Endothelial cell of umbilical vein (primary cell): ENCODE data around the gene RILPL2. TPM values are rescaled to one million over a fixed set of nuclear protein-coding genes. Genes with fewer than 3 reads are reported as not detected.

Source experiments
- BruUV-seq: library from RNA; stranded (reverse); fragments of 400-500 nt; replicated peaks from 2 replicates; lab custom pipeline; 2021; lab: Mats Ljungman, UMichigan
- CTCF ChIA-PET: fragments of 300-600, 350-600 bp; sonication (Branson Sonifier 250); formaldehyde crosslinking; loops from one replicate; lab custom pipeline; 2021; ENCODE audit warnings: antibody characterized with exemption, inconsistent platforms; lab: Charles Lee
- POLR2A ChIA-PET: fragments of 300-600, 350-600 bp; sonication (Branson Sonifier 250); formaldehyde crosslinking; loops from one replicate; lab custom pipeline; 2021; ENCODE audit warnings: antibody characterized with exemption, inconsistent platforms; lab: Charles Lee
- DNase-seq: peaks from one replicate; pipeline ENCODE4 v3.0.0-alpha.2; 2011; ENCODE audit warnings: low read depth, low spot score
- FAIRE-seq: peaks from 2 replicates; lab custom pipeline; 2011; peaks lifted over from hg19 to GRCh38; lab: Jason Lieb, UNC
- H2AFZ ChIP-seq: 2 replicates; pipeline ENCODE4 v1.6.0; 2012; ENCODE audit warnings: low read depth, low read length, control low read depth, inconsistent platforms
- H3K27ac ChIP-seq: 2 replicates; pipeline ENCODE4 v1.5.1; 2011; ENCODE audit warnings: low read depth, mild to moderate bottlenecking, control low read depth, low read length, moderate library complexity; ENCODE audit not compliant: insufficient read depth
- H3K27me3 ChIP-seq, 2 experiments: 2 replicates each; pipeline versions ENCODE4 v1.6.0 to v1.6.1; 2011; ENCODE audit warnings: low read length in 2 of 2, mixed read lengths in 1 of 2; ENCODE audit not compliant: control insufficient read depth in 2 of 2, insufficient read depth in 2 of 2
- H3K36me3 ChIP-seq, 2 experiments: 2 replicates in 1 of 2; 3 replicates in 1 of 2; pipeline ENCODE4 v1.5.1; 2011; ENCODE audit warnings: low read length in 2 of 2, mild to moderate bottlenecking in 1 of 2, moderate library complexity in 1 of 2; ENCODE audit not compliant: control insufficient read depth in 2 of 2, insufficient read depth in 2 of 2; ENCODE audit errors: extremely low read depth in 1 of 2
- H3K4me1 ChIP-seq: 3 replicates; pipeline ENCODE4 v1.5.1; 2011; ENCODE audit warnings: mild to moderate bottlenecking, low read length; ENCODE audit not compliant: control insufficient read depth, insufficient read depth; ENCODE audit errors: extremely low read depth
- H3K4me2 ChIP-seq: 2 replicates; pipeline ENCODE4 v1.6.1; 2011; ENCODE audit warnings: low read length, control low read depth, mixed read lengths; ENCODE audit not compliant: insufficient read depth
- H3K4me3 ChIP-seq, 3 experiments: fragments of 200-600 bp in 1 of 3; sonication (generic), shearing (Covaris generic) in 1 of 3; replicated peaks in 1 of 3; 2 replicates each; pipeline ENCODE4 v1.5.1; 2011 to 2016; ENCODE audit warnings: control low read depth in 3 of 3, low read length in 3 of 3, mild to moderate bottlenecking in 2 of 3, inconsistent platforms in 1 of 3, low read depth in 1 of 3, moderate library complexity in 1 of 3; ENCODE audit not compliant: insufficient read depth in 1 of 3
- H3K79me2 ChIP-seq: 2 replicates; pipeline ENCODE4 v1.6.0; 2012; ENCODE audit warnings: low read length, inconsistent platforms; ENCODE audit not compliant: control insufficient read depth, insufficient read depth
- H3K9ac ChIP-seq: replicated peaks from 2 replicates; pipeline ENCODE3; 2011; ENCODE audit warnings: low read length, control low read depth; ENCODE audit not compliant: insufficient read depth; ENCODE audit errors: extremely low read depth
- H3K9me1 ChIP-seq: replicated peaks from 3 replicates; pipeline ENCODE4 v1.6.0; 2011; ENCODE audit warnings: mild to moderate bottlenecking, low read length; ENCODE audit not compliant: control insufficient read depth, insufficient read depth; ENCODE audit errors: extremely low read depth
- H3K9me3 ChIP-seq: replicated peaks from 2 replicates; pipeline ENCODE4 v1.5.1; 2012; ENCODE audit warnings: low read length, inconsistent platforms; ENCODE audit not compliant: control insufficient read depth, insufficient read depth
- H4K20me1 ChIP-seq: replicated peaks from 2 replicates; pipeline ENCODE3; 2011; ENCODE audit warnings: mild to moderate bottlenecking, low read length; ENCODE audit not compliant: control insufficient read depth, insufficient read depth; ENCODE audit errors: extremely low read depth
- EZH2 ChIP-seq: IDR thresholded peaks from 2 replicates; pipeline ENCODE4 v1.6.1; 2012; ENCODE audit warnings: borderline replicate concordance, low read depth, mild to moderate bottlenecking, moderate library complexity, low read length, inconsistent platforms; ENCODE audit not compliant: severe bottlenecking
- FOS ChIP-seq: IDR thresholded peaks from 2 replicates; pipeline ENCODE4 v1.6.1; 2011; ENCODE audit warnings: mild to moderate bottlenecking, low read length, moderate library complexity, borderline replicate concordance; ENCODE audit not compliant: insufficient read depth
- GATA2 ChIP-seq: IDR thresholded peaks from 2 replicates; pipeline ENCODE4 v1.7.0; 2011; ENCODE audit warnings: low read depth, mild to moderate bottlenecking, moderate library complexity, mixed read lengths, low read length; ENCODE audit not compliant: insufficient read length, insufficient read depth
- JUN ChIP-seq: IDR thresholded peaks from 2 replicates; pipeline ENCODE4 v1.6.1; 2011; ENCODE audit warnings: borderline replicate concordance, low read depth; ENCODE audit not compliant: insufficient read length, insufficient read depth
- MYC ChIP-seq: IDR thresholded peaks from one replicate; pipeline ENCODE4 v1.6.1; 2011; ENCODE audit warnings: mild to moderate bottlenecking, low read depth, low read length
- POLR2A ChIP-seq: IDR thresholded peaks from 2 replicates; pipeline ENCODE4 v1.6.1; 2012; ENCODE audit warnings: low read depth, mild to moderate bottlenecking, control low read depth, low read length
- POLR2AphosphoS5 ChIP-seq: IDR thresholded peaks from 2 replicates; pipeline ENCODE4 v1.6.1; 2012; ENCODE audit warnings: low read depth, mild to moderate bottlenecking, control low read depth, low read length, moderate library complexity; ENCODE audit not compliant: insufficient read depth
- dilution Hi-C: fragments of 300-500 bp; cut with MboI; formaldehyde crosslinking; loops from one replicate; pipeline ENCODE4 v1.15.0; 2019; ENCODE audit warnings: low sequenced_read_pairs; ENCODE audit not compliant: extremely low pct_ligation_motif_present
- intact Hi-C: fragments of 100-400 bp; cut with micrococcal nuclease; formaldehyde crosslinking; loops from one replicate; pipeline ENCODE4 v1.10.0; 2022
- polyA plus RNA-seq, 4 experiments: library from polyadenylated mRNA; depleted of rRNA in 3 of 4; stranded (reverse) in 3 of 4; unstranded in 1 of 4; fragments of >200 nt; gene quantifications; 2 replicates each; pipeline versions ENCODE4 v1.2.1 to v1.2.3, GENCODE V29; 2011 to 2012; ENCODE audit warnings: missing spikeins in 1 of 4
- total RNA-seq: library from RNA; stranded (reverse); gene quantifications from 2 replicates; pipeline ENCODE4 v1.2.3, GENCODE V29; 2021
- TF ChIP-seq, protein P1 (sequence below): IDR thresholded peaks from 2 replicates; pipeline ENCODE4 v1.6.1; 2011; ENCODE audit not compliant: insufficient read depth, insufficient read length
- TF ChIP-seq, protein P2 (sequence below), 2 donors: IDR thresholded peaks; 1 replicate in 1 of 2; 2 replicates in 1 of 2; pipeline ENCODE4 v1.5.1; 2011; ENCODE audit warnings: low read length in 2 of 2, mild to moderate bottlenecking in 2 of 2, moderate library complexity in 2 of 2, control low read depth in 1 of 2, inconsistent platforms in 1 of 2, low read depth in 1 of 2; ENCODE audit not compliant: insufficient read depth in 1 of 2; ENCODE audit errors: extremely low read depth in 1 of 2

The RILPL2 gene
- total and polyA plus RNA-seq, 2 donors (not counting 3 experiments of a cell fraction or from before 2014, with no cell fraction given): 3.3 to 4.6 TPM

GRCh38 chr12:123367511-123367910, 69.0 kb downstream of the RILPL2 start:
- no peak overlapping the region for H3K27ac ChIP-seq
- CTCF ChIA-PET: interaction anchor here (1.3 to 3.0 kb wide), 2 partner anchors 9 to 16 kb away, joined by 4 to 51 read pairs; partner anchors contain the start of gene KMT5A
- dilution Hi-C loops (no loop called here), intact Hi-C loops (no loop called here)
- TF ChIP-seq, protein P1, sequence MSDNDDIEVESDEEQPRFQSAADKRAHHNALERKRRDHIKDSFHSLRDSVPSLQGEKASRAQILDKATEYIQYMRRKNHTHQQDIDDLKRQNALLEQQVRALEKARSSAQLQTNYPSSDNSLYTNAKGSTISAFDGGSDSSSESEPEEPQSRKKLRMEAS: no peak
- TF ChIP-seq POLR2AphosphoS5 (no peak), MYC (no peak), POLR2A (no peak), FOS (no peak), EZH2 (no peak), GATA2 (no peak), JUN (no peak)
- TF ChIP-seq, protein P2, sequence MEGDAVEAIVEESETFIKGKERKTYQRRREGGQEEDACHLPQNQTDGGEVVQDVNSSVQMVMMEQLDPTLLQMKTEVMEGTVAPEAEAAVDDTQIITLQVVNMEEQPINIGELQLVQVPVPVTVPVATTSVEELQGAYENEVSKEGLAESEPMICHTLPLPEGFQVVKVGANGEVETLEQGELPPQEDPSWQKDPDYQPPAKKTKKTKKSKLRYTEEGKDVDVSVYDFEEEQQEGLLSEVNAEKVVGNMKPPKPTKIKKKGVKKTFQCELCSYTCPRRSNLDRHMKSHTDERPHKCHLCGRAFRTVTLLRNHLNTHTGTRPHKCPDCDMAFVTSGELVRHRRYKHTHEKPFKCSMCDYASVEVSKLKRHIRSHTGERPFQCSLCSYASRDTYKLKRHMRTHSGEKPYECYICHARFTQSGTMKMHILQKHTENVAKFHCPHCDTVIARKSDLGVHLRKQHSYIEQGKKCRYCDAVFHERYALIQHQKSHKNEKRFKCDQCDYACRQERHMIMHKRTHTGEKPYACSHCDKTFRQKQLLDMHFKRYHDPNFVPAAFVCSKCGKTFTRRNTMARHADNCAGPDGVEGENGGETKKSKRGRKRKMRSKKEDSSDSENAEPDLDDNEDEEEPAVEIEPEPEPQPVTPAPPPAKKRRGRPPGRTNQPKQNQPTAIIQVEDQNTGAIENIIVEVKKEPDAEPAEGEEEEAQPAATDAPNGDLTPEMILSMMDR (IDR thresholded peaks at IDR 0.05; ENCODE audit: extremely low read depth in 1 of 2, insufficient read depth in 1 of 2, low read depth in 1 of 2, low read length in 2 of 2): no peak
- no peaks in the 10 kb centered on the region for H3K9me1 ChIP-seq
- no peaks in the 10 kb centered on the region for H4K20me1 ChIP-seq
- H3K79me2 ChIP-seq: peaks cover 21% of the 10 kb centered on the region
- no peaks in the 10 kb centered on the region for H3K27me3 ChIP-seq
- no TSS peak for BruUV-seq
- H2AFZ ChIP-seq: no peak overlapping the region
- no peak overlapping the region for H3K9ac ChIP-seq
- no peak overlapping the region for H3K4me3 ChIP-seq
- H3K9me3 ChIP-seq: no peaks in the 10 kb centered on the region
- peaks cover 13% of the 10 kb centered on the region for H3K4me1 ChIP-seq
- H3K4me2 ChIP-seq: no peak overlapping the region
- no peak for DNase-seq
- FAIRE-seq: no peak
- H3K36me3 ChIP-seq: no peaks in the 10 kb centered on the region
- POLR2A ChIA-PET: no interaction called here

Other genes with a start within 250 kb of the RILPL2 start
- gene MPHOSPH9, start 203.5 kb downstream of the RILPL2 start, total RNA-seq: 42.4 and 55.6 TPM in 2 replicates
- 6.4 and 7.8 TPM in 2 replicates for gene MPHOSPH9, start 203.5 kb downstream of the RILPL2 start, polyA plus RNA-seq
- 12.0 and 14.4 TPM in 2 replicates for gene MTRFR, start 203.2 kb downstream of the RILPL2 start, total RNA-seq
- 8.8 and 9.1 TPM in 2 replicates for gene MTRFR, start 203.2 kb downstream of the RILPL2 start, polyA plus RNA-seq
- 320 and 329 TPM in 2 replicates for gene CDK2AP1, start 164.8 kb downstream of the RILPL2 start, total RNA-seq
- gene CDK2AP1, start 164.8 kb downstream of the RILPL2 start, polyA plus RNA-seq: 259 and 345 TPM in 2 replicates
- 32.5 and 34.2 TPM in 2 replicates for gene SBNO1, start 71.8 kb downstream of the RILPL2 start, total RNA-seq
- gene SBNO1, start 71.8 kb downstream of the RILPL2 start, polyA plus RNA-seq: 3.8 and 4.8 TPM in 2 replicates
- gene KMT5A, start 52.6 kb downstream of the RILPL2 start, total RNA-seq: 75.4 and 77.4 TPM in 2 replicates
- gene KMT5A, start 52.6 kb downstream of the RILPL2 start, polyA plus RNA-seq: 22.3 and 26.1 TPM in 2 replicates
- 27.9 and 30.6 TPM in 2 replicates for gene SNRNP35, start 21.5 kb upstream of the RILPL2 start, total RNA-seq
- gene SNRNP35, start 21.5 kb upstream of the RILPL2 start, polyA plus RNA-seq: 14.6 and 15.9 TPM in 2 replicates
- 29.7 and 30.4 TPM in 2 replicates for gene RILPL1, start 97.0 kb upstream of the RILPL2 start, total RNA-seq
- 34.3 and 38.4 TPM in 2 replicates for gene RILPL1, start 97.0 kb upstream of the RILPL2 start, polyA plus RNA-seq
- gene TMED2, start 147.9 kb upstream of the RILPL2 start, total RNA-seq: 284 and 293 TPM in 2 replicates
- gene TMED2, start 147.9 kb upstream of the RILPL2 start, polyA plus RNA-seq: 125 and 142 TPM in 2 replicates
- gene DDX55, start 165.4 kb upstream of the RILPL2 start, total RNA-seq: 25.9 and 29.5 TPM in 2 replicates
- gene DDX55, start 165.4 kb upstream of the RILPL2 start, polyA plus RNA-seq: 17.6 and 17.8 TPM in 2 replicates
- 61.8 and 65.7 TPM in 2 replicates for gene EIF2B1, start 197.0 kb upstream of the RILPL2 start, total RNA-seq
- gene EIF2B1, start 197.0 kb upstream of the RILPL2 start, polyA plus RNA-seq: 25.2 and 32.6 TPM in 2 replicates
- gene GTF2H3, start 197.1 kb upstream of the RILPL2 start, total RNA-seq: 28.7 and 31.3 TPM in 2 replicates
- gene GTF2H3, start 197.1 kb upstream of the RILPL2 start, polyA plus RNA-seq: 17.8 and 19.3 TPM in 2 replicates
- 11.2 and 13.4 TPM in 2 replicates for gene TCTN2, start 234.4 kb upstream of the RILPL2 start, total RNA-seq
- gene TCTN2, start 234.4 kb upstream of the RILPL2 start, polyA plus RNA-seq: 16.5 and 16.7 TPM in 2 replicates